H9 (cell line): ENCODE results near the gene TMEM150B. TPM values are rescaled to one million over a fixed set of nuclear protein-coding genes. Genes with fewer than 3 reads are reported as not detected.

Experiments used
- DNase-seq: peaks from one replicate; pipeline ENCODE4 v3.0.0-alpha.2; 2017
- H2AFZ ChIP-seq: one replicate; pipeline ENCODE4 v1.6.1; 2013; ENCODE audit warnings: mild to moderate bottlenecking, low read length, control low read depth, moderate library complexity
- H2AK5ac ChIP-seq: 2 replicates; pipeline ENCODE4 v1.6.1; 2013; ENCODE audit warnings: low read length, control low read depth, mixed read lengths; ENCODE audit not compliant: insufficient read length
- H2BK120ac ChIP-seq: one replicate; pipeline ENCODE4 v1.6.1; 2013; ENCODE audit warnings: low read depth, mild to moderate bottlenecking, low read length, control low read depth, inconsistent platforms; ENCODE audit not compliant: poor library complexity, severe bottlenecking
- H2BK12ac ChIP-seq: 2 replicates; pipeline ENCODE4 v1.6.1; 2013; ENCODE audit warnings: low read length, control low read depth, mixed read lengths, low read depth; ENCODE audit not compliant: insufficient read length
- H2BK15ac ChIP-seq: 2 replicates; pipeline ENCODE4 v1.6.1; 2013; ENCODE audit warnings: low read depth, low read length, control low read depth
- H2BK20ac ChIP-seq: one replicate; pipeline ENCODE4 v1.6.1; 2013; ENCODE audit warnings: low read depth, mild to moderate bottlenecking, low read length, control low read depth, inconsistent platforms; ENCODE audit not compliant: poor library complexity, severe bottlenecking
- H2BK5ac ChIP-seq: 2 replicates; pipeline ENCODE4 v1.6.1; 2013; ENCODE audit warnings: low read length, control low read depth, mixed read lengths; ENCODE audit not compliant: insufficient read length
- H3K14ac ChIP-seq: 2 replicates; pipeline ENCODE4 v1.6.1; 2013; ENCODE audit warnings: low read length, control low read depth; ENCODE audit not compliant: insufficient read depth
- H3K18ac ChIP-seq: 2 replicates; pipeline ENCODE4 v1.6.1; 2013; ENCODE audit warnings: low read depth, mild to moderate bottlenecking, mixed read lengths, low read length, control low read depth; ENCODE audit not compliant: insufficient read length
- H3K23ac ChIP-seq: 2 replicates; pipeline ENCODE4 v1.6.1; 2013; ENCODE audit warnings: low read length, control low read depth, mixed read lengths, low read depth; ENCODE audit not compliant: insufficient read length
- H3K23me2 ChIP-seq: 2 replicates; pipeline ENCODE4 v1.6.1; 2013; ENCODE audit warnings: low read depth, mild to moderate bottlenecking, mixed read lengths, low read length, control low read depth; ENCODE audit not compliant: insufficient read length, poor library complexity, severe bottlenecking
- H3K27ac ChIP-seq: 2 replicates; pipeline ENCODE4 v1.5.1; 2013; ENCODE audit warnings: low read length, control low read depth, mixed read lengths, low read depth; ENCODE audit not compliant: insufficient read length
- H3K27me3 ChIP-seq: 2 replicates; pipeline ENCODE4 v1.6.1; 2013; ENCODE audit warnings: low read length, control low read depth, inconsistent platforms; ENCODE audit not compliant: insufficient read depth
- H3K4ac ChIP-seq: 2 replicates; pipeline ENCODE4 v1.6.1; 2013; ENCODE audit warnings: low read depth, mild to moderate bottlenecking, control low read depth, inconsistent platforms, low read length, moderate library complexity
- H3K4me1 ChIP-seq: 2 replicates; pipeline ENCODE4 v1.6.1; 2013; ENCODE audit warnings: low read length, control low read depth, inconsistent platforms; ENCODE audit not compliant: insufficient read depth
- H3K4me2 ChIP-seq: 2 replicates; pipeline ENCODE4 v1.6.1; 2013; ENCODE audit warnings: low read length, control low read depth, mixed read lengths; ENCODE audit not compliant: insufficient read length, insufficient read depth
- H3K56ac ChIP-seq: 2 replicates; pipeline ENCODE4 v1.6.1; 2013; ENCODE audit warnings: low read depth, mild to moderate bottlenecking, mixed read lengths, low read length, control low read depth; ENCODE audit not compliant: insufficient read length
- H3K79me1 ChIP-seq: 2 replicates; pipeline ENCODE4 v1.6.1; 2013; ENCODE audit warnings: low read depth, mild to moderate bottlenecking, moderate library complexity, low read length, control low read depth, inconsistent platforms; ENCODE audit not compliant: insufficient read depth, poor library complexity, severe bottlenecking
- H3K79me2 ChIP-seq: 2 replicates; pipeline ENCODE4 v1.6.1; 2013; ENCODE audit warnings: low read length, control low read depth, inconsistent platforms; ENCODE audit not compliant: insufficient read depth
- H3K9ac ChIP-seq: 2 replicates; pipeline ENCODE4 v1.6.1; 2013; ENCODE audit warnings: low read length, control low read depth, mixed read lengths; ENCODE audit not compliant: insufficient read length; ENCODE audit errors: extremely low read depth
- H3K9me3 ChIP-seq: one replicate; pipeline ENCODE4 v1.6.1; 2013; ENCODE audit warnings: low read depth, low read length, inconsistent platforms; ENCODE audit not compliant: control insufficient read depth
- H3T11ph ChIP-seq: one replicate; pipeline ENCODE4 v1.6.1; 2013; ENCODE audit warnings: mild to moderate bottlenecking, low read length, control low read depth, inconsistent platforms
- H4K20me1 ChIP-seq: one replicate; pipeline ENCODE4 v1.6.1; 2013; ENCODE audit not compliant: control insufficient read depth, insufficient read length, insufficient read depth
- H4K5ac ChIP-seq: 2 replicates; pipeline ENCODE4 v1.6.1; 2013; ENCODE audit warnings: low read depth, mild to moderate bottlenecking, mixed read lengths, low read length, control low read depth; ENCODE audit not compliant: insufficient read length
- H4K8ac ChIP-seq: replicated peaks from 2 replicates; pipeline ENCODE4 v1.6.1; 2013; ENCODE audit warnings: low read length, control low read depth, mixed read lengths, low read depth; ENCODE audit not compliant: insufficient read length
- H4K91ac ChIP-seq: 2 replicates; pipeline ENCODE4 v1.6.1; 2013; ENCODE audit warnings: low read depth, mild to moderate bottlenecking, moderate library complexity, mixed read lengths, low read length, control low read depth; ENCODE audit not compliant: insufficient read length
- H3K27ac Mint-ChIP-seq, 3 experiments: 2 replicates in 2 of 3; 3 replicates in 1 of 3; pipeline ENCODE4 v1.8.0; 2020 to 2021; ENCODE audit warnings: mixed read lengths in 3 of 3, mild to moderate bottlenecking in 1 of 3, moderate library complexity in 1 of 3
- H3K27me3 Mint-ChIP-seq: 2 replicates; pipeline ENCODE4 v1.8.0; 2021; ENCODE audit warnings: low read depth, mild to moderate bottlenecking, moderate library complexity, mixed read lengths
- H3K36me3 Mint-ChIP-seq, 3 experiments: 2 replicates in 2 of 3; 3 replicates in 1 of 3; pipeline ENCODE4 v1.8.0; 2020 to 2021; ENCODE audit warnings: low read depth in 3 of 3, mixed read lengths in 3 of 3; ENCODE audit not compliant: insufficient read depth in 1 of 3
- H3K4me1 Mint-ChIP-seq, 2 experiments: 2 replicates each; pipeline ENCODE4 v1.8.0; 2020; ENCODE audit warnings: mixed read lengths in 2 of 2
- H3K4me3 Mint-ChIP-seq, 2 experiments: 2 replicates in 1 of 2; 3 replicates in 1 of 2; pipeline ENCODE4 v1.8.0; 2020 to 2021; ENCODE audit warnings: mild to moderate bottlenecking in 2 of 2, mixed read lengths in 2 of 2, moderate library complexity in 1 of 2
- H3K9me3 Mint-ChIP-seq, 2 experiments: 2 replicates in 1 of 2; 3 replicates in 1 of 2; pipeline ENCODE4 v1.8.0; 2020; ENCODE audit warnings: mild to moderate bottlenecking in 2 of 2, mixed read lengths in 2 of 2, moderate library complexity in 1 of 2
- CTCF ChIP-seq: fragments of 200-600 bp; sonication (generic); conservative IDR thresholded peaks from 3 replicates; pipeline ENCODE4 v1.8.0; 2021; ENCODE audit warnings: antibody characterized with exemption, mild to moderate bottlenecking
- WGBS: extraction: QIAGEN DNeasy Blood & Tissue Kit; methylation state at CpG from one replicate; pipeline ENCODE4 v1.1.7; 2013; ENCODE audit warnings: missing lambda C conversion rate, low lambda C conversion rate, mixed read lengths; ENCODE audit not compliant: insufficient read length; ENCODE audit errors: extremely low coverage; 5-methylcytosine and 5-hydroxymethylcytosine counted together
- total RNA-seq: library from RNA; stranded (reverse); gene quantifications from 2 replicates; pipeline ENCODE4 v1.2.1, GENCODE V29; 2021

The TMEM150B gene
- total RNA-seq, 1 experiment from 2014 or later = 0.63 TPM

DNA sequence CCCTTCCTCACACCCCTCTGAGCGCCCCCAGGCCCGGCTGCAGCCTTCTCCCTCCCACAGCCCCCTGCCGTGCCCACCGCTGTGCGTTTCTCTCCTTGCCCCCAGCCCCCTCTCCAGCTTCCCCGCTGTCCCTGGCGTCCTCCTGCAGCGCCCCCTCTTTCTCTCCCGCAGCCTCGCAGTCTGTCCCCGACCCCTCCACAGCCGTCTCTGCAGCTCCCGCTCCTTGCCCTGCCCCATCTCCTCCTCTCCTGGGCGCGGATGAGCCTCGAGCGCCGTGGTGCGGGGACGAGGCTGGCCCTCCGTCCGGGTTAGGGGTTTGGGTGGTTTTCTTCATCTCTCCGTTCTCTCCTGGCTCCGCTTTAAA, 15.6 kb upstream of the TMEM150B start:
- Histone ChIP-seq H2BK120ac (no peak overlapping the region), H3T11ph (no peak overlapping the region), H3K79me1 (no peaks in the 10 kb centered on the region), H3K4ac (no peak overlapping the region), H3K56ac (no peak overlapping the region), H3K4me2 (peak overlapping the region; percentile 74), H3K4me1 (no peaks in the 10 kb centered on the region; the same call in 1 of the 2 replicates), H2AK5ac (no peak overlapping the region), H4K5ac (no peak overlapping the region), H3K79me2 (no peaks in the 10 kb centered on the region), H4K91ac (no peak overlapping the region), H2BK5ac (no peak overlapping the region), H3K9ac (peak overlapping the region; percentile 6), H2BK12ac (no peak overlapping the region), H3K14ac (peak overlapping the region; percentile 26; the same call in 1 of the 2 replicates), H3K18ac (peak overlapping the region; percentile 66), H3K23ac (no peak overlapping the region), H3K27me3 (no peaks in the 10 kb centered on the region; the same call in 1 of the 2 replicates), H2BK15ac (no peak overlapping the region), H2BK20ac (no peak overlapping the region), H4K20me1 (no peaks in the 10 kb centered on the region), H4K8ac (no peak overlapping the region), H2AFZ (no peak overlapping the region), H3K9me3 (no peaks in the 10 kb centered on the region), H3K27ac (no peak overlapping the region), H3K23me2 (peaks cover 17% of the 10 kb centered on the region)
- peak; percentile 57 for DNase-seq
- TF ChIP-seq CTCF = no peak
- Mint-ChIP-seq H3K27me3 (peaks cover 19% of the 10 kb centered on the region), H3K36me3 (peaks cover 26 to 42% (median 41%) of the 10 kb centered on the region in 3 experiments; a peak in 6 of 7 replicates), H3K4me1 (peaks cover 21 to 40% of the 10 kb centered on the region in 2 experiments), H3K27ac (peak overlapping the region; percentile 59 to 95 (median 95); a peak in 6 of 7 replicates), H3K4me3 (peak overlapping the region; percentile 84 to 96), H3K9me3 (no peaks in the 10 kb centered on the region; a peak in 1 of 5 replicates)
- WGBS = no CpG with 5 or more reads among the region's 24 CpGs
